Panc1 (cell line): Measurements from ENCODE around the gene SCEL. TPM values are rescaled to one million over a fixed set of nuclear protein-coding genes. Genes with fewer than 3 reads are reported as not detected.

Experiments
- ATAC-seq: fragments of 200-7000 bp; cut with Tn5 transposase; 2 replicates; pipeline ENCODE4 v1.9.1; 2020; ENCODE audit warnings: mild to moderate bottlenecking, moderate library complexity
- BruUV-seq: library from RNA; stranded (reverse); fragments of 400-500 nt; replicated peaks from 2 replicates; lab custom pipeline; 2021; lab: Mats Ljungman, UMichigan
- CTCF ChIA-PET: fragments of 300-600 bp; sonication (Branson Sonifier 250); formaldehyde crosslinking; loops from one replicate; lab custom pipeline; 2022; ENCODE audit warnings: antibody characterized with exemption; lab: Charles Lee
- POLR2A ChIA-PET: fragments of 300-600 bp; sonication (Branson Sonifier 250); formaldehyde crosslinking; loops from one replicate; lab custom pipeline; 2022; ENCODE audit warnings: antibody characterized with exemption; lab: Charles Lee
- DNase-seq: peaks from one replicate; pipeline ENCODE4 v3.0.0-alpha.2; 2010; ENCODE audit warnings: low read depth, low spot score
- H3K27ac ChIP-seq: 2 replicates; pipeline ENCODE4 v1.5.1; 2011; ENCODE audit warnings: mild to moderate bottlenecking, low read length, inconsistent platforms
- H3K27me3 ChIP-seq: fragments of 200-500 bp; sonication (Bioruptor generic); 2 replicates; pipeline ENCODE4 v1.6.0; 2014; ENCODE audit warnings: low read length, inconsistent platforms; ENCODE audit not compliant: control insufficient read depth, insufficient read depth
- H3K36me3 ChIP-seq: fragments of 200-500 bp; sonication (Bioruptor generic); 2 replicates; pipeline ENCODE4 v1.5.1; 2014; ENCODE audit warnings: inconsistent platforms, mild to moderate bottlenecking, low read length, moderate library complexity; ENCODE audit not compliant: control insufficient read depth, insufficient read depth
- H3K4me1 ChIP-seq: 2 replicates; pipeline ENCODE4 v1.5.1; 2011; ENCODE audit warnings: inconsistent platforms, mild to moderate bottlenecking, low read length, moderate library complexity; ENCODE audit not compliant: control insufficient read depth, insufficient read depth
- H3K4me3 ChIP-seq, 2 experiments: 2 replicates each; pipeline ENCODE4 v1.5.1; 2011 to 2012; ENCODE audit warnings: low read depth in 2 of 2, low read length in 2 of 2, mild to moderate bottlenecking in 2 of 2, inconsistent platforms in 1 of 2, moderate library complexity in 1 of 2
- H3K9me3 ChIP-seq: fragments of 200-500 bp; sonication (Bioruptor generic); 2 replicates; pipeline ENCODE4 v1.5.1; 2014; ENCODE audit warnings: low read depth, mild to moderate bottlenecking, inconsistent platforms, low read length, moderate library complexity; ENCODE audit not compliant: control insufficient read depth, insufficient read depth
- CTCF ChIP-seq: fragments of 450-650 bp; IDR thresholded peaks from 2 replicates; pipeline ENCODE4 v1.5.1; 2017; ENCODE audit warnings: mild to moderate bottlenecking
- POLR2AphosphoS5 ChIP-seq: IDR thresholded peaks from 2 replicates; pipeline ENCODE4 v1.6.1; 2012; ENCODE audit warnings: mild to moderate bottlenecking, low read depth, low read length, moderate library complexity
- REST ChIP-seq, 2 experiments: IDR thresholded peaks; 2 replicates each; pipeline ENCODE4 v1.6.1; 2011 to 2012; ENCODE audit warnings: low read depth in 2 of 2, control low read depth in 1 of 2, low read length in 1 of 2, mild to moderate bottlenecking in 1 of 2, moderate library complexity in 1 of 2; ENCODE audit not compliant: insufficient read depth in 1 of 2
- SIN3A ChIP-seq: IDR thresholded peaks from 2 replicates; pipeline ENCODE4 v1.6.1; 2012; ENCODE audit warnings: low read depth, mild to moderate bottlenecking, low read length, moderate library complexity, borderline replicate concordance; ENCODE audit not compliant: insufficient read depth
- TCF7L2 ChIP-seq: IDR thresholded peaks from 2 replicates; pipeline ENCODE4 v1.6.1; 2011; ENCODE audit warnings: mild to moderate bottlenecking, low read depth, low read length, inconsistent platforms
- in situ Hi-C: cut with HindIII; loops from 2 replicates; pipeline ENCODE4 v1.10.0; 2016; ENCODE audit warnings: low sequenced_read_pairs, low pct_unique_long_range_greater_than_20kb
- intact Hi-C: fragments of 100-400 bp; cut with micrococcal nuclease; formaldehyde crosslinking; loops from one replicate; pipeline ENCODE4 v1.10.0; 2022; ENCODE audit not compliant: unreplicated experiment
- total RNA-seq: library from RNA; stranded (reverse); gene quantifications from one replicate; pipeline ENCODE4 v1.2.1, GENCODE V29; 2021; ENCODE audit not compliant: unreplicated experiment

SCEL gene
- total RNA-seq, 1 experiment from 2014 or later, result not detected

- intact Hi-C loops (no loop called here), in situ Hi-C loops (no loop called here)
- no TSS peak for BruUV-seq
- Histone ChIP-seq H3K4me1 (no peaks in the 10 kb centered on the region), H3K4me3 (no peak overlapping the region), H3K27me3 (no peaks in the 10 kb centered on the region), H3K27ac (no peak overlapping the region), H3K36me3 (no peaks in the 10 kb centered on the region), H3K9me3 (no peaks in the 10 kb centered on the region)
- ATAC-seq, result no peak
- TF ChIP-seq REST (IDR thresholded peaks at IDR 0.05; ENCODE audit: insufficient read depth in 1 of 2, low read depth in 2 of 2, low read length in 1 of 2) (no peak), TCF7L2 (no peak), POLR2AphosphoS5 (no peak), SIN3A (no peak), CTCF (no peak)
- CTCF ChIA-PET, result no interaction called here
- POLR2A ChIA-PET, result no interaction called here
- no peak for DNase-seq
Observed at GRCh38 chr13:77674852-77675251, 139.3 kb downstream of the SCEL start.

- Histone ChIP-seq H3K27ac (no peak overlapping the region), H3K27me3 (no peaks in the 10 kb centered on the region), H3K36me3 (no peaks in the 10 kb centered on the region), H3K4me1 (no peaks in the 10 kb centered on the region), H3K9me3 (no peaks in the 10 kb centered on the region), H3K4me3 (no peak overlapping the region)
- ATAC-seq (no peak), DNase-seq (no peak)
- no TSS peak for BruUV-seq
- intact Hi-C loops, result no loop called here
- in situ Hi-C loops, result no loop called here
- POLR2A ChIA-PET, result no interaction called here
- TF ChIP-seq SIN3A (no peak), REST (IDR thresholded peaks at IDR 0.05; ENCODE audit: insufficient read depth in 1 of 2, low read depth in 2 of 2, low read length in 1 of 2) (no peak), POLR2AphosphoS5 (no peak), CTCF (no peak), TCF7L2 (no peak)
- CTCF ChIA-PET, result no interaction called here
Observed at GRCh38 chr13:77678691-77679235, 143.3 kb downstream of the SCEL start.
